ENCODE data around the gene ALB. TPM values are rescaled to one million over a fixed set of nuclear protein-coding genes. Genes with fewer than 3 reads are reported as not detected.

ALB gene
- total RNA-seq, 1 experiment from 2014 or later: not detected

- no peak for DNase-seq (ENCODE audit: low spot score)
Measured at GRCh38 chr4:73429826-73430587, 25.9 kb downstream of the ALB start.

DNA sequence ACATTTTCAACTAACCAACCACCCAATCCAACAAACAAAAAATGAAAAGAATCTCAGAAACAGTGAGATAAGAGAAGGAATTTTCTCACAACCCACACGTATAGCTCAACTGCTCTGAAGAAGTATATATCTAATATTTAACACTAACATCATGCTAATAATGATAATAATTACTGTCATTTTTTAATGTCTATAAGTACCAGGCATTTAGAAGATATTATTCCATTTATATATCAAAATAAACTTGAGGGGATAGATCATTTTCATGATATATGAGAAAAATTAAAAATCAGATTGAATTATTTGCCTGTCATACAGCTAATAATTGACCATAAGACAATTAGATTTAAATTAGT, 27.7 kb downstream of the ALB start:
- no peak for DNase-seq (ENCODE audit: low spot score)

DNA sequence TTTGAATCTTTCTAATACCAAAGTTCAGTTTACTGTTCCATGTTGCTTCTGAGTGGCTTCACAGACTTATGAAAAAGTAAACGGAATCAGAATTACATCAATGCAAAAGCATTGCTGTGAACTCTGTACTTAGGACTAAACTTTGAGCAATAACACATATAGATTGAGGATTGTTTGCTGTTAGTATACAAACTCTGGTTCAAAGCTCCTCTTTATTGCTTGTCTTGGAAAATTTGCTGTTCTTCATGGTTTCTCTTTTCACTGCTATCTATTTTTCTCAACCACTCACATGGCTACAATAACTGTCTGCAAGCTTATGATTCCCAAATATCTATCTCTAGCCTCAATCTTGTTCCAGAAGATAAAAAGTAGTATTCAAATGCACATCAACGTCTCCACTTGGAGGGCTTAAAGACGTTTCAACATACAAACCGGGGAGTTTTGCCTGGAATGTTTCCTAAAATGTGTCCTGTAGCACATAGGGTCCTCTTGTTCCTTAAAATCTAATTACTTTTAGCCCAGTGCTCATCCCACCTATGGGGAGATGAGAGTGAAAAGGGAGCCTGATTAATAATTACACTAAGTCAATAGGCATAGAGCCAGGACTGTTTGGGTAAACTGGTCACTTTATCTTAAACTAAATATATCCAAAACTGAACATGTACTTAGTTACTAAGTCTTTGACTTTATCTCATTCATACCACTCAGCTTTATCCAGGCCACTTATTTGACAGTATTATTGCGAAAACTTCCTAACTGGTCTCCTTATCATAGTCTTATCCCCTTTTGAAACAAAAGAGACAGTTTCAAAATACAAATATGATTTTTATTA, 28.3 kb downstream of the ALB start:
- DNase-seq (ENCODE audit: low spot score): no peak

GRCh38 chr4:73433140-73433539, 29.1 kb downstream of the ALB start:
- DNase-seq (ENCODE audit: low spot score): no peak

DNA sequence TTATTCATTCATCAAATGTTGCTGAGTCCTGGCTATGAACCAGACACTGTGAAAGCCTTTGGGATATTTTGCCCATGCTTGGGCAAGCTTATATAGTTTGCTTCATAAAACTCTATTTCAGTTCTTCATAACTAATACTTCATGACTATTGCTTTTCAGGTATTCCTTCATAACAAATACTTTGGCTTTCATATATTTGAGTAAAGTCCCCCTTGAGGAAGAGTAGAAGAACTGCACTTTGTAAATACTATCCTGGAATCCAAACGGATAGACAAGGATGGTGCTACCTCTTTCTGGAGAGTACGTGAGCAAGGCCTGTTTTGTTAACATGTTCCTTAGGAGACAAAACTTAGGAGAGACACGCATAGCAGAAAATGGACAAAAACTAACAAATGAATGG, 30.2 kb downstream of the ALB start:
- DNase-seq (ENCODE audit: low spot score): no peak

DNA sequence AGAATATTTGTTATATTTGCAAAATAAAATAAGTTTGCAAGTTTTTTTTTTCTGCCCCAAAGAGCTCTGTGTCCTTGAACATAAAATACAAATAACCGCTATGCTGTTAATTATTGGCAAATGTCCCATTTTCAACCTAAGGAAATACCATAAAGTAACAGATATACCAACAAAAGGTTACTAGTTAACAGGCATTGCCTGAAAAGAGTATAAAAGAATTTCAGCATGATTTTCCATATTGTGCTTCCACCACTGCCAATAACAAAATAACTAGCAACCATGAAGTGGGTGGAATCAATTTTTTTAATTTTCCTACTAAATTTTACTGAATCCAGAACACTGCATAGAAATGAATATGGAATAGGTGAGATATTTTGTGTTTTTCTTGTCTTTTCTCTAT, 31.9 kb downstream of the ALB start, which contains the start of gene AFP:
TSS of gene AFP (plus strand) at position 238 of the 400 bp plus-strand sequence. CDS start at position 280, 42 bp downstream.
- no peak for DNase-seq (ENCODE audit: low spot score)

- DNase-seq (ENCODE audit: low spot score): no peak
Measured at GRCh38 chr4:73436674-73437557, 32.8 kb downstream of the ALB start.

DNA sequence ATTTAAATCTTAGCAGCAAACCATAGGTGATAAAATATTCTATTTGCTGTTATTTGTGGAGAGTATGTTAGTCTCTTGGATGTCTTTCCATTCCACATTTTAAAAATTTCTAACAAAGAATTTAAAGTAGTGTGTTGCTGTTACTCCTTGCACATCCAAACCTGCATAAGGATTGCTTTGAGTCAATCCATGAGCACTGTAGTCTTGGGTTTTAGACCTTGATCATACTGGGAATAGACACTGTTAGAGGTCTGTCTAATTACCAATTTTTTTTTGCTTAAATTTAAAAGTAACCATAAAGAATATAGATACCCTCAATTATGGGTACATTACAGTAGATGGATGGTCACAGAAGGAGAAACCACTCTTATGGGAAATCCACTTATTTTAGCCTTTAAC, 33.5 kb downstream of the ALB start:
- no peak for DNase-seq (ENCODE audit: low spot score)

- DNase-seq (ENCODE audit: low spot score): no peak
Measured at GRCh38 chr4:73438048-73438447, 34.0 kb downstream of the ALB start.

DNA sequence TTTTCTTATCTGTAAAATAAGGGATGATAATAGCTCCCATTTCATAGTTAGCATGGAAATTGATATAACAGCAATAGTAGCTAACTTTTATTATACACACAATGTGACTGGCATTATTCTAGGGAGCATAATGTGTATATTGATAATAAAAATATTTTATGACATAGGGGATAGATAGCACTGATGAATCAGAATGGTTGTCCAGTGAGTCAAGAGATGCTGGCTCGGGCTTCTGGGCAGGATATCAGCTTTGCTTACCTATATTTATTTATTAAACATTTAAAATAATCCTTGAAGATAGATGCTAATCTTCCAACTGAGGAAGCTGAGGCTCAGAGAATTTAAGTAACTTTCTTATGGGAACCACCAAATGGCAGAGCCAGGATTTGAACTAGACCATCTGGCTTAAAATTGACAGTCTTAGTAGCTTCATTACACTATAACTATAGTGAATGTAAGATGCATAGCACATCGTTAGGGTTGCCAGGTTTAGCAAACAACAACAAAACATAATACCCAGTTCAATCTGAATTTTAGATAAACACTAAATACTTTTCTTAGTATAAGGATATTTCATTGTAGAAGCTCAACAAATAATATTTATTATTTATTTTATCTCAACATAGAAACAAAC, 34.6 kb downstream of the ALB start:
- no peak for DNase-seq (ENCODE audit: low spot score)

DNA sequence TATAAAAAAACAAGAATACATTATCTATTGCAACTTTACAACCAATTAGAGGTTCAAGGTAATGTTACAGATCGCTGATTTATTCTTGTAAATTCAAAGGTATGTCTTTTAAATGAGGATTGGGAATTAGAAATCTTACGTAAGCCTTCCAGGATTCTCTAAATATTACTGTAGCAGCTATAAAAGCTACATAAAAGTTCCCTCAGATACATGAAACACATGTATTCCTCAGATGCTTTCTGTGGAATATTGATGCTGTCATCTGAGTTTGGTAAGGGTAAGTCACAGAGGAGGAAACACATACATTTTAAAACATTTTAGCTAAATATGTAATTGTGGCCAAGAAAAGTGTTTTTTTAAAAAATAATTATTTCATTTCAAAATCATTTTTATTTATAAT, 35.4 kb downstream of the ALB start:
- DNase-seq (ENCODE audit: low spot score): no peak

- DNase-seq (ENCODE audit: low spot score): no peak
Measured at GRCh38 chr4:73439991-73440390, 35.9 kb downstream of the ALB start.

DNA sequence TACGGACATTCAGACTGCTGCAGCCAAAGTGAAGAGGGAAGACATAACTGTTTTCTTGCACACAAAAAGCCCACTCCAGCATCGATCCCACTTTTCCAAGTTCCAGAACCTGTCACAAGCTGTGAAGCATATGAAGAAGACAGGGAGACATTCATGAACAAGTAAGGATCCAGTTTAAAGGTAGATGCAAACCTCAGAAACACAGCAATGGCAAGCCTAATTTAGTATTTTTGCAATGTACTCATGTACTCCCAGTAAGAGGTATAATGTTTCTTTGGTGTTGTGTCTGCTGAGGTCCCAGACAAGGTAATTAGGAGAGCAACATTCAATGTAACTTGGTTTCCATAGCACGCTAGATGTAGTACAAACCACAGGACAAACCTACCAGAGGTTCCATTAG, 36.6 kb downstream of the ALB start:
- no peak for DNase-seq (ENCODE audit: low spot score)

DNA sequence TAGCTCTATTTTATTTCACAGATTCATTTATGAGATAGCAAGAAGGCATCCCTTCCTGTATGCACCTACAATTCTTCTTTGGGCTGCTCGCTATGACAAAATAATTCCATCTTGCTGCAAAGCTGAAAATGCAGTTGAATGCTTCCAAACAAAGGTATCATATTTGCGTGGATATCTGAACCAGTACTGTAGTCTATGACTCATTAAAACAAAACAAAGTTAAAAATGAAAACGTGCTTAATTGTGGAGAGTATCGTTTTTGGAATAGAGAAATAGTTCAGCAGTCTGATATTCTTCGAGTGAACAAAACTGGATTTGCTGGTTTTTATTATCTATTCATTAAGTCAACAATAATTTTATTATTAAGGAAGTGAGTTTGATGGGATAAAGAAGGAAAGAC, 38.2 kb downstream of the ALB start:
- no peak for DNase-seq (ENCODE audit: low spot score)

DNA sequence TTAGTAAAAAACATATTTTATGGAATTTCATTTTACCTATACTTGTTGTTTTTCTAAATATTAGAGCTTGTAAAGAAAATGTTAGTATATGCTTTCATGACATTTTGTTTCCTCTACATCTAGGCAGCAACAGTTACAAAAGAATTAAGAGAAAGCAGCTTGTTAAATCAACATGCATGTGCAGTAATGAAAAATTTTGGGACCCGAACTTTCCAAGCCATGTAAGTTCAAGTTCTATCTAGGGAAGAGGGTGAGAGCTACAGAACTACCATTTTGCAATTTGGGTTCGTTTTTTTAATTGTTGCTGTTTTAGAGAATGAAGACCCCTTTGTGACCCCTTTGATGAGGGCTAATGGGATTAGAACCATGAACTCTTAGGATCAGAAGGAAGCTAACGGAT, 39.1 kb downstream of the ALB start:
- DNase-seq (ENCODE audit: low spot score): no peak

GRCh38 chr4:73445383-73446335, 41.6 kb downstream of the ALB start:
- no peak for DNase-seq (ENCODE audit: low spot score)

DNA sequence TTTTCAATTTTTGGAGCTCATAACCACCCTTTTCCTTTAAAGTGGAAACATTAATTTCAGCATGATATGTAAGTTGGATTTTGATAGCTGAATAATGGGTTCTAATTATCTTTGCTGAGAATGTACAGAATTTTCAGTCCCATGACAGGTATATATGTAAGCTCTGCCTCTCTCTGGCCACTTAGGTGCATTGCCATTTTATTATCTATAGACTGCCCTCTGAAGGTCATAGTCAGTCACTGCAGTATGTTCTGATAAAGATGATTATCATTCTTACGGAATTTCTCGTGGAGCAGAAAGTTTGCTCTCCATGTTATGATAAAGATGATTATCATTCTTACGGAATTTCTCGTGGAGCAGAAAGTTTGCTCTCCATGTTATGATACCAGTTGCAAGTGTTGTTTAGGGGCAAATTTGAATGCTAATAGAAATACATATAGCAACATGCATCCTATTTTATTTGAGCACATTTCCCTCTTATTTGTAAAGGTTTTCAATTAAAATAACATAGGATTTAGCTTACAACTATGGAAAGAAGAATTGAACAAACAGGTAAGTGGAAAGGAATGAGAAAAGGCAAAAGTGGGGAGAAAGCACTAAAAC, 42.4 kb downstream of the ALB start:
- DNase-seq (ENCODE audit: low spot score): peak; percentile 79

DNA sequence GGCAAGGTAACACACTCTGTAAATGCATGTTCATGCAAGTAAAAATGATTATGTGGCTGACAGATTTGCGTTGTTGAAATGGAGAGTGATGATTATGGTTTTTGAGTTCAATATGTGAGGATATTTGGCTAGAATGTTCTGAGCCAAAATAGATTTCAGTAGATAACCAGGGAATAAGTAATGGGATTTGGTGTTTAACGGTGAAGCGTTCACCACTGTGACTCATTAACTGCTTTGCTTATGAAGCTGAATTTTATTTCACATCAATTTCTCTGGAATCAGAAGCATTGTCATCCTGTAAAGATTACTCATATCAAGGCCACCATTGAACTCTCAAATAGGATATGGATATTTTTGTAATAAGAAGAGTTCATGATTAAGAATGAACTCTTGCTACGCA, 43.6 kb downstream of the ALB start:
- no peak for DNase-seq (ENCODE audit: low spot score)

- no peak for DNase-seq (ENCODE audit: low spot score)
Measured at GRCh38 chr4:73448448-73449203, 44.5 kb downstream of the ALB start.
